Neural cell (in vitro differentiated cells): Measurements from ENCODE around the gene MALRD1. TPM values are rescaled to one million over a fixed set of nuclear protein-coding genes. Genes with fewer than 3 reads are reported as not detected.

Experiments used
- H2AFZ ChIP-seq: fragments of 200-600, 300-800 bp; sonication (generic), shearing (Covaris generic); 2 replicates; pipeline ENCODE4 v1.6.0; 2014; ENCODE audit warnings: low read depth, mild to moderate bottlenecking, antibody characterized with exemption, low read length, moderate library complexity
- H3F3A ChIP-seq: fragments of 200-600 bp; shearing (Covaris generic); 2 replicates; pipeline ENCODE4 v1.6.1; 2016; ENCODE audit warnings: mild to moderate bottlenecking, moderate library complexity, mixed read lengths, antibody characterized with exemption, low read length; ENCODE audit not compliant: insufficient read depth, poor library complexity, severe bottlenecking
- H3K27ac ChIP-seq: fragments of 200-600, 300-800 bp; sonication (generic), shearing (Covaris generic); 2 replicates; pipeline ENCODE4 v1.5.1; 2014; ENCODE audit warnings: mild to moderate bottlenecking, low read length, moderate library complexity
- H3K27me3 ChIP-seq: fragments of 300-800, 200-600 bp; sonication (generic), shearing (Covaris generic); 2 replicates; pipeline ENCODE4 v1.6.0; 2014; ENCODE audit warnings: mild to moderate bottlenecking, low read depth, low read length, moderate library complexity; ENCODE audit not compliant: insufficient read depth
- H3K36me3 ChIP-seq: fragments of 300-800, 200-600 bp; sonication (generic), shearing (Covaris generic); 2 replicates; pipeline ENCODE4 v1.5.1; 2014; ENCODE audit warnings: mild to moderate bottlenecking, antibody characterized with exemption, low read length, moderate library complexity; ENCODE audit not compliant: insufficient read depth
- H3K4me2 ChIP-seq: fragments of 300-800, 200-600 bp; sonication (generic), shearing (Covaris generic); 2 replicates; pipeline ENCODE4 v1.6.0; 2014; ENCODE audit warnings: mild to moderate bottlenecking, low read length
- H3K4me3 ChIP-seq: fragments of 300-800, 200-600 bp; sonication (generic), shearing (Covaris generic); 2 replicates; pipeline ENCODE4 v1.5.1; 2014; ENCODE audit warnings: mild to moderate bottlenecking, low read length, moderate library complexity
- H3K79me2 ChIP-seq: fragments of 200-600 bp; shearing (Covaris generic); replicated peaks from 2 replicates; pipeline ENCODE4 v1.6.0; 2014; ENCODE audit warnings: mild to moderate bottlenecking, low read length, moderate library complexity; ENCODE audit not compliant: insufficient read depth
- H3K9ac ChIP-seq: fragments of 300-800, 200-600 bp; sonication (generic), shearing (Covaris generic); 2 replicates; pipeline ENCODE4 v1.6.1; 2016; ENCODE audit warnings: mild to moderate bottlenecking, low read length, mixed read lengths
- H3K9me2 ChIP-seq: fragments of 200-600 bp; shearing (Covaris generic); 2 replicates; pipeline ENCODE4 v1.6.1; 2016; ENCODE audit warnings: mild to moderate bottlenecking, low read length, mixed read lengths; ENCODE audit not compliant: insufficient read depth
- H3K9me3 ChIP-seq: fragments of 200-600, 300-800 bp; sonication (generic), shearing (Covaris generic); 2 replicates; pipeline ENCODE4 v1.6.1; 2016; ENCODE audit warnings: mild to moderate bottlenecking, mixed run types, low read length, moderate library complexity, mixed read lengths
- H4K20me1 ChIP-seq: fragments of 200-600 bp; shearing (Covaris generic); 2 replicates; pipeline ENCODE4 v1.6.1; 2016; ENCODE audit warnings: mild to moderate bottlenecking, mixed run types; ENCODE audit not compliant: insufficient read depth
- CTCF ChIP-seq: fragments of 450-650 bp; IDR thresholded peaks from 2 replicates; pipeline ENCODE4 v1.5.1; 2014; ENCODE audit warnings: antibody characterized with exemption, mild to moderate bottlenecking, moderate library complexity; ENCODE audit not compliant: poor library complexity, severe bottlenecking
- EP300 ChIP-seq: fragments of 450-650 bp; conservative IDR thresholded peaks from 2 replicates; pipeline ENCODE4 v1.6.1; 2014; ENCODE audit warnings: antibody characterized with exemption, mild to moderate bottlenecking, moderate library complexity; ENCODE audit not compliant: poor library complexity, severe bottlenecking
- EZH2 ChIP-seq: fragments of 200-600, 300-800 bp; shearing (Covaris generic), sonication (generic); IDR thresholded peaks from 2 replicates; pipeline ENCODE4 v1.6.1; 2014; ENCODE audit warnings: antibody characterized with exemption, low read length, borderline replicate concordance, mild to moderate bottlenecking; ENCODE audit not compliant: insufficient read depth, poor library complexity, severe bottlenecking
- MXI1 ChIP-seq: fragments of 450-650 bp; conservative IDR thresholded peaks from 2 replicates; pipeline ENCODE4 v1.6.1; 2014; ENCODE audit warnings: antibody characterized with exemption, mild to moderate bottlenecking; ENCODE audit not compliant: poor library complexity, severe bottlenecking
- POLR2AphosphoS5 ChIP-seq: IDR thresholded peaks from 2 replicates; pipeline ENCODE4 v1.6.1; 2012
- RAD21 ChIP-seq: fragments of 450-650 bp; conservative IDR thresholded peaks from 2 replicates; pipeline ENCODE4 v1.6.1; 2014; ENCODE audit warnings: antibody characterized with exemption, mild to moderate bottlenecking, moderate library complexity
- SMC3 ChIP-seq: fragments of 450-650 bp; conservative IDR thresholded peaks from 2 replicates; pipeline ENCODE4 v1.6.1; 2014; ENCODE audit warnings: antibody characterized with exemption, mild to moderate bottlenecking, moderate library complexity; ENCODE audit not compliant: poor library complexity
- TAF1 ChIP-seq: IDR thresholded peaks from 2 replicates; pipeline ENCODE4 v1.6.1; 2012; ENCODE audit warnings: low read depth
- polyA plus RNA-seq: library from polyadenylated mRNA; depleted of rRNA; stranded (reverse); fragments of >200 nt; gene quantifications from 2 replicates; pipeline ENCODE4 v1.2.3, GENCODE V29; 2014
- TF ChIP-seq, protein P1 (sequence below): IDR thresholded peaks from 2 replicates; pipeline ENCODE4 v1.6.1; 2012; ENCODE audit warnings: borderline replicate concordance

The MALRD1 gene
- polyA plus RNA-seq, 1 donor from 2014 or later: 0.21 TPM

DNA sequence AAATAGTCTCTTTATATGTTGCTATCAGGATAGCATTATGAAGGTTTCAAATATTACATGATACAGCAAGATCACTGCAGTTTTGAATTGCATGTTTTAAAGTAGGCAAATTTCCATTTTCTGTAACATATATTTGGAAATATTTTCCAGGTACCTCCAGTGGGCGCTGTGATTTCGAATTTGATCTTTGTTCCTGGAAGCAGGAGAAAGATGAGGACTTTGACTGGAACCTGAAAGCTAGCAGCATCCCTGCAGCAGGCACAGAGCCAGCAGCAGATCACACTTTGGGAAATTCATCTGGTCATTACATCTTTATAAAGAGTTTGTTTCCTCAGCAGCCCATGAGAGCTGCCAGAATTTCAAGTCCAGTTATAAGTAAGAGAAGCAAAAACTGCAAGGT lies 299.0 kb downstream of the MALRD1 start:
- peak; percentile 57 for TF ChIP-seq CTCF
- TF ChIP-seq EZH2: no peak
- peak; percentile 41 for TF ChIP-seq RAD21
- no peak for TF ChIP-seq SMC3
- no peak for TF ChIP-seq MXI1
- no peak overlapping the region for H3K9ac ChIP-seq
- H3F3A ChIP-seq: no peaks in the 10 kb centered on the region

DNA sequence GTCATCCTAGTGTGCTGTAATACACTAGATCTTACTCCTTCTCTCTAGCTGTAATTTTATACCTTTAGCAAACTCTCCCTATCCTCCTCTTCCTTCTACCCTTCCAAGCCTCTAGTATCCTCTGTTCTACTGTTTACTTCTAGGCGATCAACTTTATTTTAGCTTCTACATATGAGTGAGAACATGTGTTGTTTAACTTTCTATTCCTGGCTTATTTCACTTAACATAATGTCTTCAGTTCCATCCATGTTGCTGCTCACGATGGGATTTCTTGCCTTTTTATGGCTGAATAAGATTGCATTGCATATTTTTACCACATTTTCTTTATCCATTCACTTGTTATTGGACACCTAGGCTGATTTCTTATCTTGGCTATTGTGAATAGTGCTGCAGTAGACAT lies 318.6 kb downstream of the MALRD1 start:
- Histone ChIP-seq H3K9me2 (no peaks in the 10 kb centered on the region), H3K27ac (no peak overlapping the region), H4K20me1 (no peaks in the 10 kb centered on the region), H3K9ac (no peak overlapping the region), H2AFZ (no peak overlapping the region), H3F3A (no peaks in the 10 kb centered on the region), H3K79me2 (no peaks in the 10 kb centered on the region), H3K36me3 (no peaks in the 10 kb centered on the region), H3K27me3 (no peaks in the 10 kb centered on the region), H3K4me2 (no peak overlapping the region), H3K9me3 (no peaks in the 10 kb centered on the region), H3K4me3 (no peak overlapping the region)
- TF ChIP-seq EZH2 (no peak), SMC3 (no peak), EP300 (no peak), MXI1 (no peak)

More for the DNA sequence above, 299.0 kb downstream of the MALRD1 start:
- no peaks in the 10 kb centered on the region for H3K36me3 ChIP-seq
- no peak overlapping the region for H3K4me3 ChIP-seq
- no peak overlapping the region for H3K27ac ChIP-seq
- H3K9me2 ChIP-seq: no peaks in the 10 kb centered on the region
- no peak overlapping the region for H2AFZ ChIP-seq
- H3K4me2 ChIP-seq: no peak overlapping the region
- no peaks in the 10 kb centered on the region for H3K9me3 ChIP-seq
- no peaks in the 10 kb centered on the region for H3K27me3 ChIP-seq
- H3K79me2 ChIP-seq: no peaks in the 10 kb centered on the region
- no peaks in the 10 kb centered on the region for H4K20me1 ChIP-seq

DNA sequence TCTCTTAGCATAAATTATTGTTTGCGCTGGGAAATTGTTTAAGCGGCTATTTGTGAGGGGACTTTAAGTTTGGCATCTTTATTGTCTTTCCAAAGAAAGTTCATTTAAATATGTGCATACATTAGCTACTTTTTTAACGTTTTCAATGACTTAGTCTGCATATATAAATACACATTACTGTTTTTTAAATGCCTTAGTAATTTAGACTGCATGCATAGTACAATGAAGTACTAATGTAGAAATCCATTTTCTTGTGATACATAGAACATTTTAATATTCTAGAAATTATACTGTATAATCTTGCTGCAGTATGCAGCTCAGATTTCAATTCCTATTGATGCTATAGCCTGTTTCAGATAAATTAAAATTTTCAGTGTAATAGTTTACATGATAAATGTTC lies 325.4 kb downstream of the MALRD1 start:
- H3K27ac ChIP-seq: no peak overlapping the region
- H3K27me3 ChIP-seq: no peaks in the 10 kb centered on the region
- H3K9ac ChIP-seq: no peak overlapping the region
- H3F3A ChIP-seq: no peaks in the 10 kb centered on the region
- H3K9me2 ChIP-seq: no peaks in the 10 kb centered on the region
- no peak for TF ChIP-seq CTCF
- TF ChIP-seq POLR2AphosphoS5: no peak
- no peak for TF ChIP-seq RAD21
- TF ChIP-seq EP300: no peak
- TF ChIP-seq TAF1: no peak
- no peak for TF ChIP-seq MXI1
- TF ChIP-seq, protein P1, sequence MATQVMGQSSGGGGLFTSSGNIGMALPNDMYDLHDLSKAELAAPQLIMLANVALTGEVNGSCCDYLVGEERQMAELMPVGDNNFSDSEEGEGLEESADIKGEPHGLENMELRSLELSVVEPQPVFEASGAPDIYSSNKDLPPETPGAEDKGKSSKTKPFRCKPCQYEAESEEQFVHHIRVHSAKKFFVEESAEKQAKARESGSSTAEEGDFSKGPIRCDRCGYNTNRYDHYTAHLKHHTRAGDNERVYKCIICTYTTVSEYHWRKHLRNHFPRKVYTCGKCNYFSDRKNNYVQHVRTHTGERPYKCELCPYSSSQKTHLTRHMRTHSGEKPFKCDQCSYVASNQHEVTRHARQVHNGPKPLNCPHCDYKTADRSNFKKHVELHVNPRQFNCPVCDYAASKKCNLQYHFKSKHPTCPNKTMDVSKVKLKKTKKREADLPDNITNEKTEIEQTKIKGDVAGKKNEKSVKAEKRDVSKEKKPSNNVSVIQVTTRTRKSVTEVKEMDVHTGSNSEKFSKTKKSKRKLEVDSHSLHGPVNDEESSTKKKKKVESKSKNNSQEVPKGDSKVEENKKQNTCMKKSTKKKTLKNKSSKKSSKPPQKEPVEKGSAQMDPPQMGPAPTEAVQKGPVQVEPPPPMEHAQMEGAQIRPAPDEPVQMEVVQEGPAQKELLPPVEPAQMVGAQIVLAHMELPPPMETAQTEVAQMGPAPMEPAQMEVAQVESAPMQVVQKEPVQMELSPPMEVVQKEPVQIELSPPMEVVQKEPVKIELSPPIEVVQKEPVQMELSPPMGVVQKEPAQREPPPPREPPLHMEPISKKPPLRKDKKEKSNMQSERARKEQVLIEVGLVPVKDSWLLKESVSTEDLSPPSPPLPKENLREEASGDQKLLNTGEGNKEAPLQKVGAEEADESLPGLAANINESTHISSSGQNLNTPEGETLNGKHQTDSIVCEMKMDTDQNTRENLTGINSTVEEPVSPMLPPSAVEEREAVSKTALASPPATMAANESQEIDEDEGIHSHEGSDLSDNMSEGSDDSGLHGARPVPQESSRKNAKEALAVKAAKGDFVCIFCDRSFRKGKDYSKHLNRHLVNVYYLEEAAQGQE: no peak
- TF ChIP-seq SMC3: no peak
- TF ChIP-seq EZH2: no peak
- H3K36me3 ChIP-seq: no peaks in the 10 kb centered on the region
- no peak overlapping the region for H3K4me3 ChIP-seq
- H3K79me2 ChIP-seq: no peaks in the 10 kb centered on the region
- H3K9me3 ChIP-seq: no peaks in the 10 kb centered on the region
- H4K20me1 ChIP-seq: no peaks in the 10 kb centered on the region
- H3K4me2 ChIP-seq: no peak overlapping the region
- H2AFZ ChIP-seq: no peak overlapping the region
